ENCODE measurements around the gene UIMC1.
A peak's percentile ranks its signal among the peaks of the same experiment; 100 is the strongest.
"Not testable (repeated sequence)": the region's sequence is repeated elsewhere in the genome, so short reads cannot be mapped to it uniquely, and the experiment has no call there.

Gene UIMC1

DNA sequence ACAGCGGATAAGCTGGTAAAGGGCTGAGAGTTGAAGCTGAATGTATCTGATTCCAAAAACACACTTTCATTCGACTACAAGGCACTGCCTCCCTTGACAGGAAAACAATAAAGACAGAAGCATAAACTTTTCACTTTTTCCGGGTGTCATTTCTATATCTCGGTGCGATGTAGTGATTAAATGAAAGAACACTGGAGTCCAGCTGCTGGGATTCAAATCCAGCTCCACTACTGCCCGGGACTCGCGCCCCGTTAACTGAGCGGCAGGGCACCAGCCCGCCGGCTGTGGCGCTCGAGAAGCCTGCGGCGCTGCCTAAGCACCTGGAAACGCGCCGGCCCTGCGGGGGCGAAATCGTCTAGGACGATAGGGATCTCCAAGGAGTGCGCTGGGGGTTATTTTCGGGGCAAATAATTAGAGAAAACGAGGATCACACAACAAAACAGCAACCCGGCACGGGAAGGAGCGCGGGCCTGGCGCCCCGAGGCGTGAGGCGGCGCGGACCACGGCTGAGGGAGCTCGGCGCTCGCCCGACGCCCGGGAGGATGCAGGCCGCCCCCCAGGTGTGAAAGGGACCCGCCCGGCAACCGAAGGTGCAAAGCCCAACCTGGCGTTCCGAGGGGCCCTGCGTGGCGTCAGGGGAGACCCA, 837 bp downstream of the UIMC1 start:
- peak; percentile 66 for DNase-seq (ENCODE audit: low spot score)

DNA sequence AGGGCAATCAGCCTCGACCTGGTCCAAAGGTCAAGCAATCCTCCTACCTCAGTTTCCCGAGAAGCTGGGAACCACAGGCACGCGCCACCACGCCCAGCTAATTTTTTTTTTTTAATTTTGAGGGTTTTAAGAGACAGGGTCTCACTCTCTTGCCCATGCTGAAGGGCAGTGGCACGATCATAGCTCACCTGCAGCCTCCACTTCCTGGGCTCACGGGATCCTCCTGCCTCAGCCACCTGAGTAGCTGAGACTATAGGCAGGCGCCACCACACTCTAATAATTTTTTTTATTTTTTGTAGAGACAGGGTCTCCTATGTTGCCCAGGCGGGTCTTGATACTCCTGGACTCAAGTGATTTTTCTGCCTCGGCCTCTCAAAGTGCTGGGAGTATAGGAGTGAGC, 1.6 kb downstream of the UIMC1 start:
- DNase-seq (ENCODE audit: low spot score): no peak

DNA sequence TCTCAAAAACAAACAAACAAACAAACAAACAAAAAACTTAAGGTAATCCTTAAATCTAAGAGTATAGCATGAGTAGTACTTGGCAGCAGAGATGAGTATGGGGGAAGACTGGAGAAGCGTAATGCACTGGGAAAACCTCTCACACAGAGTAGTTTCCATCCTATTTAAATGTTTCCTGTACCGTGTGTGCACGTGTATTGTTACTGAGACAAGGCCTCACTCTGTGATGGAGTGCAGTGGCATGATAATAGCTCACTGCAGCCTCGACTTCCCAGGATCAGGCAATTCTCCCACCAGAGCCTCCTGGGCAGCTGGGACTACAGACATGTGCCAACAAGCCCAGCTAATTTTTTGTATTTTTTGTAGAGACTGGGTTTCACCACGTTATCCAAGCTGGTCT, 2.9 kb downstream of the UIMC1 start:
- no peak for DNase-seq (ENCODE audit: low spot score)

DNA sequence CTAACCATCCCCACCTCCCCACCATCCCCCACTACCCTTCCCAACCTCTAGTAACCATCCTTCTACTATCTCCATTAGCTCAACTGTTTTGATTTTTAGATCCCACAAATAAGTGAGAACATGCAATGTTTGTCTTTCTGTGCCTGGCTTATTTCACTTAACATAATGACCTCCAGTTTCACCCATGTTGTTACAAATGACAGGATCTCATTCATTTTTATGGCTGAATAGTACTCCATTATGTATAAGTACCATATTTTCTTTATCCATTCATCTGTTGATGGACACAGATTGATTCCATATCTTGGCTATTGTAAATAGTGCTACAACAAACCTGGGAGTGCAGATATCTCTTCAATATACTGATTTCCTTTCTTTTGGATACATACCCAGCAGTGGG, 7.1 kb downstream of the UIMC1 start:
- not testable (repeated sequence) for DNase-seq (ENCODE audit: low spot score)

DNA sequence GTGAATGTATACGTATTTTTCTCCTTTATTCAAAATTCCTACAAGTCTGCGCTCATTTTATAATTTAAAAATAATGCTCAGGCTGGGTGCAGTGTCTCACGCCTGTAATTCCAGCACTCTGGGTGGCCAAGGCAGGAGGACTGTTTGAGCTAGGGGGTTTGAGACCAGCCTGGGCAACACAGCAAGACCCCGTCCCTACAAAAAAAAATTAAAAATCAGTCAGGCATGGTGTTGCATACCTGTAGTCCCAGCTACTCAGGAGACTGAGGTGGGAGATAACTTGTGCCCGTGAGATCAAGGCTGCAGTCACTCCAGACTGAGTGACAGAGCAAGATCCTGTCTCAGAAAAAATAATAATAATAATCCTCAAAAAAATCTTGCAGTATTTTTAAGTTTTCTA, 7.8 kb downstream of the UIMC1 start:
- no peak for DNase-seq (ENCODE audit: low spot score)

DNA sequence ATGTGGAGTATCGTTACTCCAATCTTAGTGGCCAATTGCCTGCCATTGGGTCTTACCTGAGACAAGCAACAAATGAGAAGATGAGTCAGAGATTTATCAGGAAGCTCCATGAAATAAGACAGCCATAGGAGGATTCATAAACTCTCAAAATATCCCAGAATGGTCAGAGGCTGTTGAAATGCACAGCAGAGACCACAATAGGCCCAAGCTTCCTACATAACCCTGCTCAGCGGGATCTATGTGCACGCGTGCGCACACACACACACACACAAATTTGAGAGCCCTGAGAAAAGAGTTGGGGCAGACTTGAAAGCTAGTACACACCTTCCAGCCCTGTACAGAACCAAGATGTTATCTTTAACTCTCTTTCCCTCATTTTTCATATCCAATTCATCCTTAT, 9.8 kb downstream of the UIMC1 start:
- no peak for DNase-seq (ENCODE audit: low spot score)

DNA sequence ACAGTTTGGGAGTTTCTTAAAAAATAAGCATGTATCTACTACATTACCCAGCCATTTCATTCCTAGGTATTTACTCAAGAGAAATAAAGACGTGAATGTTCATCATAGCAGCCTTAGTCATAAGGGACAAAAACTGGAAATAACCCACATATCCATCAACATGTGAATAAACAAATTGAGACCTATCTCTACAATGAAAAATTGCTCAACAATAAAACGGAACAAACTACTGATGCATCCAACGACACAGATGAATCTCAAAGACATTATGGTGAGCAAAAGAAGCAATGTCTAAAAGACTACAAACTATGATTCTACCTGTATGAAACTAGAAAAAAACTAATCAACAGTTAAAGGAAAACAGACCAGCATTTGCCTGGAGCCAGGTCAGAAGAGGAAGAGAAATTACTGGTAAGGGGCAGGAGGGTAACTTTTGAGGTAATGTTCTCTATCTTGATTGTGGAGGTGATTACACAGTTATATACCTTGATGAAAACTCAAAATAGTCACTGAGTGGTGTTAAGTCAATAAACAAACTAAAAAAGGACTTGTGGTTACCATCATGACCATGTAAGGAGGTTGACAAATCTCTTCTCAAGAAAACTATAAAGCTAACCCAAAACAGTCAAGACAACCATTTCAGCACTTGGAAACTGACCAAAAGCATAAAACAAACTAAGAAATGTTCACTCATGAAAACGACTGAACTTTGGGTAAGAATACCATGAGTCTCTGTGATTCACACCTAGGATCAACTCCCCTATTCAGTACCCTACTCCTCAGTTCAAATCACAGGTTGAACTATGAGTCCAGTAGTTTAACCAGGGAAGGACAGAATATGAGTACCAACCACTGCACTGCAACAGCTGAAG, 10.4 kb downstream of the UIMC1 start:
- DNase-seq (ENCODE audit: low spot score): no peak

DNA sequence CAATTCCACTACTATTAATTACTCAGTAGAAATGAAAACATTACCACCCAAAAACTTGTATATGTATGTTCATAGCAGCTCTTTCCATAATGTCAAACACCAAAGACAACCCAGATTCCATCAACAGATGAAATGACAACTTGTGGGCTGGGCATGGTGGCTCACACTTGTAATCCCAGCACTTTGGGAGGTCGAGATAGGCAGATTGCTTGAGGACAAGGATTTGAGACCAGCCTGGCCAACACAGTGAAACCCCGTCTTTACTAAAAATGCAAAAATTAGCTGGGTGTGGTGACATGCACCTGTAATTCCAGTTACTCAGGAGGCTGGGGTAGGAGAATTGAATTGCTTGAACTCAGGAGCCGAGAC, 11.5 kb downstream of the UIMC1 start:
- DNase-seq (ENCODE audit: low spot score): no peak

DNA sequence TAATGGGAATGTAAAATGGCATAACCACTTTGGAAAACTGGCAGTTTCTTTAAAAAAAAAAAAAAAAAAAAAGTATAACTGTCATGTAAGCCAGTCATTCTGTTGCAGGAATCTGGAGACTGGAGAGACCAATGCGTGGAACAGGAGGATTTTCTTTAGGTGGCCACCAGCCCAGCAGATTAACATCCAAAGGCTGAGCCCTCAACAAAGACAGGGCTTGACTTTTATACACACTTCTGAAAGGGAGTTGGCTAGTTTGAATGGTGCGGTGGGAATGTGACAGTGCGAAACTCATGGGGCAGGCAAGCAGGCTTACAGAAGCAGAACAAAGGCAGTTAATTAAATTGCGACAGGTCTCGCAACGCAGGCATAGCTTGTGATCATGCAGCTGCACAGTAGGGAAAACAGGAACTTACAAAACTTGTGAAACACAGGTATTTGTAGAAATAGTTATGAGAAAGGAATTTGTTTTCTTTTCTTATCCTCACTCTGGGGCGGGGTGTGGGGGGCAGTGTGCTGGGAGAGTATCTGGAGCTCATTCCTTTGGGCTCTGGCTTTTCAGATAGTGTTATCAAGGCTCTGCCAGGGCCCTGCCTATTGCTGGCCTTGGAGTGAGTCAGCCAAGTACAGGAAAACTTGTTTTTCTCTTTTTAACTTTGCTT, 12.0 kb downstream of the UIMC1 start:
- no peak for DNase-seq (ENCODE audit: low spot score)

DNA sequence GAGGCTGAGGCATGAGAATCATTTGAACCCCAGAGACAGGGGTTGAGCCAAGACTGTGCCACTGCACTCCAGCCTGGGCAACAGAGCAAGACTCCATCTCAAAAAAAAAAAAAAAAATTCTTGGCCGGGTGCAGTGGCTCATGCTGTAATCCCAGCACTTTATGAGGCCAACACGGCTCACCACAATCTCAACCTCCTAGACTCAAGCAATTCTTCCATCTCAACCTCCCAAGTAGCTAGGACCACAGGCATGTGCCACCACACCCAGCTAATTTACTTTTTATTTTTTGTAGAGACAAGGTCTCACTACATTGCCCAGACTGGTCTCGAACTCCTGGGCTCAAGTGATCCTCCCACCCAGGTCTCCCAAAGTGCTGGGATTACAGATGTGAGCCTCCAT, 13.5 kb downstream of the UIMC1 start:
- DNase-seq (ENCODE audit: low spot score): not testable (repeated sequence)

DNA sequence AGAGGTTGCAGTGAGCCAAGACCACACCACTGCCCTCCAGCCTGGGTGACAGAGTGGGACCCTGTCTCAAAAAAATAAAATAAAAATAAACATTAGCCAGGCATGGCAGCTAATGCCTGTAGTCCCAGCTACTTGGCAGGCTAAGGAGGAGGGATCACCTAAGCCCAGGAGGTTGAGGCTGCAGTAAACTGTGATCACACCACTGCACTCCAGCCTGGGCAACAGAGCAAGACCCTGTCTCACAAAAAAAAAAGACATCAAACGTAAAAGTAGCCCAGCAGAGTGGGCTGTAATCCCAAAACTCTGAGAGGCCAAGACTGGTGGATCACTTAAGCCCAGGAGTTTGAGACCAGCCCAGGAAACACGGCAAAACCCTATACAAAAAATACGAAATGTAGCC, 19.0 kb downstream of the UIMC1 start:
- DNase-seq (ENCODE audit: low spot score): no peak

DNA sequence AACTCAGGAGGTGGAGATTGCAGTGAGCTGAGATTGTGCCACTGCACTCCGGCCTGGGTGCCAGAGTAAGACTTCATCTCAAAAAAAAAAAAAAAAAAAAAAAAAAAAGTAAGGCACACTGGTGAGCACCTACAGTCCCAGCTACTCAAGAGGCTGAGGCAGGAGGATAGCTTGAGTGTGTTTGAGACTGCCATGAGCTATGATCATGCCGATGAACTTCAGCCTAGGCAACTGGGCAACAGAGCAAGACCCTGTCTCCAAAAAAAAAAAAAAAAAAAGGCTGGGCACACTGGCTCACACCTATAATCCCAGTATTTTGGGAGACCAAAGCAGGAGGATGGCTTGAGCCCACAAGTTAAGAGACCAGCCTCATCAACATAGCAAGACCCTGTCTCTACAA, 20.3 kb downstream of the UIMC1 start:
- DNase-seq (ENCODE audit: low spot score): no peak

DNA sequence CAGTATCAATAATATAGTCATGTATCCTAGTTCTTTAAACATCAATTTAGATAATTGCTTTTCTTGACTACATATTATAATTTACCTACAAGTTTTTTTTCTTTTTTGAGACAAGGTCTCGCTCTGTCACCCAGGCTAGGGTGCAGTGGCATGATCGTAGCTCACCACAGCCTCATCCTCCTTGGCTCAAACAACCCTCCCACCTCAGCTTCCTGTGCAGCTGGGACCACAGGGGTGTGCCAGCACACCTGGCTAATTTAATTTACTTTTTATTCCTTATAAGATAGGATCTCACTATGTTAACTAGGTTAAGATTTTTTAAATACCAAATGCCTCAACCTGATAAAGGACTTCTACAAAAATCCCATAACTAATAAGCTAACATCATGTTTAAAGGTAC, 21.1 kb downstream of the UIMC1 start:
- DNase-seq (ENCODE audit: low spot score): no peak

DNA sequence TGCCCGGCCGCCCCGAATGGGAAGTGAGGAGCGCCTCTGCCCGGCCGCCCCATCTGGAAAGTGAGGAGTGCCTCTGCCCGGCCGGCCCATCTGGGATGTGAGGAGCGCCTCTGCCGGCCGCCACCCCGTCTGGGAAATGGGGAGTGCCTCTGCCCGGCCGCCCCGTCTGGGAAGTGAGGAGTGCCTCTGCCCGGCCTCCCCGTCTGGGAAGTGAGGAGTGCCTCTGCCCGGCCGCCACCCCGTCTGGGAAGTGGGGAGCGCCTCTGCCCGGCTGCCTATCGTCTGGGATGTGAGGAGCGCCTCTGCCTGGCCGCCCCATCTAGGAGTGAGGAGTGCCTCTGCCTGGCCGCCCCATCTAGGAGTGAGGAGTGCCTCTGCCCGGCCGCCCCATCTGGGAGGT, 22.4 kb downstream of the UIMC1 start:
- DNase-seq (ENCODE audit: low spot score): not testable (repeated sequence)

DNA sequence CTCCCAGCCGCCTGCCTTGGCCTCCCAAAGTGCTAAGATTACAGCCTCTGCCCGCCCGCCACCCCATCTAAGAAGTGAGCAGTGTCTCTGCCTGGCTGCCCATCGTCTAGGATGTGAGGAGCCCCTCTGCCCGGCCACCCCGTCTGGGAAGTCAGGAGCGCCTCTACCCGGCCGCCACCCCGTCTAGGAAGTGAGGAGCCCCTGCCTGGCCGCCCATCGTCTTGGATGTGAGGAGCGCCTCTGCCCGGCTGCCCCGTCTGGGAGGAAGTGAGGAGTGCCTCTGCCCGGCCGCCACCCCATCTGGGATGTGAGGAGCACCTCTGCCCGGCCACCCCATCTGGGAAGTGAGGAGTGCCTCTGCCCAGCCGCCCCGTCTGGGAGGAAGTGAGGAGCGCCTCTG, 23.0 kb downstream of the UIMC1 start:
- not testable (repeated sequence) for DNase-seq (ENCODE audit: low spot score)

DNA sequence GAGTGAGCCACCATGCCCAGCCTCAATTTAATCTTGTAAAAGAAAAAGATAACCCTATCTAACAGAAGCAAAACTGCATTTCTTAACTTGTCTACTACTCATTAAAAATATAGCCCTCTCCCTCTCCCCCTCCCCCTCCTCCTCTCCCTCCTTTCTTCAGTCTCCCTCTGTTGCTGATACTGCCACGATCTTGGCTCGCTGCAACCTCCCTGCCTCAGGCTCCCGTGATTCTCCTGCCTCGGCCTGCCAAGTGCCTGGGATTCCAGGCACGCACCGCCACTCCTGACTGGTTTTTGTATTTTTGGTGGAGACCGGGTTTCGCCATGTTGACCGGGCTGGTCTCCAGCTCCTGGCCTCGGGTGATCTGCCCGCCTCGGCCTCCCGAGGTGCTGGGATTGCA, 23.5 kb downstream of the UIMC1 start:
- DNase-seq (ENCODE audit: low spot score): not testable (repeated sequence)

DNA sequence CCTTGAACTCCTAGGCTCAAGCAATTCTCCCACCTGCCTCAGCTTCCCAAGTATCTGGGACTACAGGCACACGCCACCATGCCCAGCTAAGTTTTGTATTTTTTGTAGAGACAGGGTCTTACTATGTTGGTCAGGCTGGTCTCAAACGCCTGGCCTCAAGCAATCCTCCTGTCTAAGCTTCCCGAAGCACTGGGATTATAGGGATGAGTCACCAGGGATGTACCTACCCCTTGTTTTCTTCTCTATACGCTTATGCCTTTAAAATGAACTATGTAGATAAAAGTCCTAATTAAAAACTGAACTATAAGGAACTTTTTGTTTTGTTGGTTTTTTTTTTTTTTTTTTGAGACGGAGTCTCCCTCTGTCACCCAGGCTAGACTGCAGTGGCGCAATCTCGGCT, 25.8 kb downstream of the UIMC1 start:
- DNase-seq (ENCODE audit: low spot score): no peak

DNA sequence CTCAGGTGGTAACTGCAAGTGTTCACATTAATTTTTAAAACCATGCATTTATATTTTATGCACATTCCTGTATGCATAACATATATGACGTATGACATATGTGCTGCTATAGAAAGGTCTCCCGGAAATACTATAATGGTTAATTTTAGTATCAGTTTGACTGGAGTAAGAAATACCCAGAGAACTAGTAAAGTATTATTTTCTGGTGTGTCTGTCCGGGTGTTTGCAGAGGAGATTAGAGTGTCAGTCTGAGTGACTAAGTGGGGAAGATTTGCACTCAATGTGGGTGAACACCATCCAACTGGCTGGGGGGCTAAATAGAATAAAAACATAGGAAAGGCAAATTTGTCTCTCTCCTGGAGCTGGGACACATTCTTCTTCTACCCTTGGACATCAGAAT, 26.9 kb downstream of the UIMC1 start:
- no peak for DNase-seq (ENCODE audit: low spot score)

DNA sequence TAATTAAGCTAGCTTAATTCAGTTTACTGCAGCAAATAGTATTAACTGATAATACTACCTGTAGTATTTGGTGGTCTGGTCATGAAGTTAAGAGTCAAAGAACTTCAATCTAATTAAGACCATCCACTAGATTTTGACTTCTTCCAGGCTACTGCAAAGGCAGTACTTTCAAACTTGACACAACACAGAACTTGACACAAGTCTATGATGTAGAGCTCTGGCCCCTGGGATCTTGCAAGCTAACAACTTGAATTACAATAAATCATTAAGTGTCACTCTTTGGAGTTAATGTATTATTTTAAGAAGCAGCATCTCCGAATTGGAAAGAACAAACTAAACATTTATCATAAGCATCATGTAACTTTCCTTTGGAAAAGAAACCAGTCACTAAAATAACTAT, 40.9 kb downstream of the UIMC1 start:
- DNase-seq (ENCODE audit: low spot score): no peak

DNA sequence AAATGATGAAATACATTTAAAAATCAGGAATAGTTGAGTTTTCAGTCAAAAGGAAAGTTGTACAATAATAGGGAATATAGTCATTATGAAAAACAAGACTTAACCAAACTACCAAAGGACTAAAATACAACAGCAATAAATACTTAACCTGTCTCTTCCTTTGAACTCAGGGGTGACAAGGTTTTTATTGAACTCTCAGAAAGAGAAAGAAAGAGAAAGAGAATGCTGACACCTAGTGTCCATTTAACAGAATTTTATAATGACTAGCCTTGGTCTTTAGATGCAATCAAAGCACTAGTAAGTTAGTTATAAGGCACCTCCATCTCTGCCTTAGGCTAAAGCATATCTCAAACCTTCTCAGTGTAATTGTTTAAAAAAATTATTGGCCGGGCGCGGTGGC, 47.5 kb downstream of the UIMC1 start:
- peak; percentile 32 for DNase-seq (ENCODE audit: low spot score)

DNA sequence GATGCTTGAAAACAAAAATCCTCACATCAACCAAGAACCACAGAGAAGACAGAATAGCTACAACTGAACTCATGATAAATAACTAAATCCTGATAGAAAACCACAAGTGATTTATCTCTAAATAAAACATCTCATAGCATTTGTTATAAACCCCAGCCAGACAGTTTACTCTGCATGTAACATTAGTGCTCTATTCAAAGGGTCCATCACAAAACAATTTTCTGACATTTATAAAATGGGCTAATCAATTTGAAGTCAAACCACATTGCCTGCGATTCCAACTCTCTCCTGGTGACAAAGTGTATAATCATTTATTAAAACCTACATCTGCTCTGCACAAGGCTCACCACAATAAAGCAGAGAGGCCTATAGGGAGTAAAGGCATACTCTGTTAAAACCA, 49.8 kb downstream of the UIMC1 start:
- DNase-seq (ENCODE audit: low spot score): no peak

DNA sequence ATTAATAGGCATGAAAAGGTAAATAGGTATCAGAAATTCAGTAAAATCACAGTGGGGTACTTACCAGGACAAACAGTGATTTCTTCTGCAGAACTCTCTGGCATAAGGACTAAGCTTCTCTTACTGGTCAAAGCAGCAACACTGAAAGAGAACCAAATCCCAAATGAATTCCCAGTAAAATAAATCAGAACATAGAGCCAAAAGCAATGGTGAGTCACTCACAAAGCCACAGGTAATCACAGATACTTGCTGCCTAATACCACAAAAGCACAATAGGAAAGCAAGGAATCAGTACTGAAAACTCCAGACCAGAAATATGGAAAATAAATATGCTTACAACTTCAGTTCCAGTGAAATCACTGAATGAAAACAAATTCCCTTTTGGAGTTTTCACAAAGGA, 50.7 kb downstream of the UIMC1 start:
- no peak for DNase-seq (ENCODE audit: low spot score)

DNA sequence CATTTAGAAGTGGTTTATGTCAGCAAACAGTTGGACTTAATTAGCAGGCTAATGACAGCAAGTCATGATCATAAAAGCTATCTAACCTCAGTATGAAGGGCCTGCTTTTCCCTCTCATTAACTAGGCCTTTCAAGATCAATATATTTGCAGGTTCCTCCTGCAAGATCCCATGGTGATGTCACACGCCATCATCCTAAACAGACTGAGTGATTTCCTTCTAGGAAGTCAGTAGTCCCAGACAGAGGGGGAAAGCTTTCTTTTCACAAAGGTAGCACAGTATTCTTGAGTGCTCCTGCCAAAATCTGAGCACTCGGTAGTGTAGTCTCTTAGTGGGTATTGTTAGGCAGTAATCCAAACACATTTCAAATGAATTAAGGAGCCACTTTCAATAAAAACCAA, 52.5 kb downstream of the UIMC1 start:
- DNase-seq (ENCODE audit: low spot score): no peak
